Endothelial cell of umbilical vein (primary cell): ENCODE results near the gene DNAH11.
A peak's percentile ranks its signal among the peaks of the same experiment; 100 is the strongest.

Experiments
- FOS ChIP-seq: IDR thresholded peaks from 2 replicates; pipeline ENCODE4 v1.6.1; 2011; ENCODE audit warnings: mild to moderate bottlenecking, low read length, moderate library complexity, borderline replicate concordance; ENCODE audit not compliant: insufficient read depth
- POLR2AphosphoS5 ChIP-seq: IDR thresholded peaks from 2 replicates; pipeline ENCODE4 v1.6.1; 2012; ENCODE audit warnings: low read depth, mild to moderate bottlenecking, control low read depth, low read length, moderate library complexity; ENCODE audit not compliant: insufficient read depth
- TF ChIP-seq, protein P1 (sequence below), 2 donors: IDR thresholded peaks; 1 replicate in 1 of 2; 2 replicates in 1 of 2; pipeline ENCODE4 v1.5.1; 2011; ENCODE audit warnings: low read length in 2 of 2, mild to moderate bottlenecking in 2 of 2, moderate library complexity in 2 of 2, control low read depth in 1 of 2, inconsistent platforms in 1 of 2, low read depth in 1 of 2; ENCODE audit not compliant: insufficient read depth in 1 of 2; ENCODE audit errors: extremely low read depth in 1 of 2

- TF ChIP-seq POLR2AphosphoS5 (peak; percentile 80), FOS (no peak)
- TF ChIP-seq, protein P1, sequence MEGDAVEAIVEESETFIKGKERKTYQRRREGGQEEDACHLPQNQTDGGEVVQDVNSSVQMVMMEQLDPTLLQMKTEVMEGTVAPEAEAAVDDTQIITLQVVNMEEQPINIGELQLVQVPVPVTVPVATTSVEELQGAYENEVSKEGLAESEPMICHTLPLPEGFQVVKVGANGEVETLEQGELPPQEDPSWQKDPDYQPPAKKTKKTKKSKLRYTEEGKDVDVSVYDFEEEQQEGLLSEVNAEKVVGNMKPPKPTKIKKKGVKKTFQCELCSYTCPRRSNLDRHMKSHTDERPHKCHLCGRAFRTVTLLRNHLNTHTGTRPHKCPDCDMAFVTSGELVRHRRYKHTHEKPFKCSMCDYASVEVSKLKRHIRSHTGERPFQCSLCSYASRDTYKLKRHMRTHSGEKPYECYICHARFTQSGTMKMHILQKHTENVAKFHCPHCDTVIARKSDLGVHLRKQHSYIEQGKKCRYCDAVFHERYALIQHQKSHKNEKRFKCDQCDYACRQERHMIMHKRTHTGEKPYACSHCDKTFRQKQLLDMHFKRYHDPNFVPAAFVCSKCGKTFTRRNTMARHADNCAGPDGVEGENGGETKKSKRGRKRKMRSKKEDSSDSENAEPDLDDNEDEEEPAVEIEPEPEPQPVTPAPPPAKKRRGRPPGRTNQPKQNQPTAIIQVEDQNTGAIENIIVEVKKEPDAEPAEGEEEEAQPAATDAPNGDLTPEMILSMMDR (IDR thresholded peaks at IDR 0.05; ENCODE audit: extremely low read depth in 1 of 2, insufficient read depth in 1 of 2, low read depth in 1 of 2, low read length in 2 of 2), result no peak
Measured at GRCh38 chr7:21945454-21946221, 402.8 kb downstream of the DNAH11 start, which contains the start of gene CDCA7L.
